ENCODE measurements around the gene CFAP77. TPM values are rescaled to one million over a fixed set of nuclear protein-coding genes. Genes with fewer than 3 reads are reported as not detected.

The CFAP77 gene
- total and polyA plus RNA-seq, 2 of the 8 experiments (the other 6 are each of a cell fraction or from before 2014, with no cell fraction given), result 0.63 to 0.97 TPM

- no peak for TF ChIP-seq ATF2 (IDR thresholded peaks at IDR 0.05; ENCODE audit: low read length)
- no peak for TF ChIP-seq TEAD4 (IDR thresholded peaks at IDR 0.05; ENCODE audit: low read depth, low read length)
- no peak for TF ChIP-seq SP4 (IDR thresholded peaks at IDR 0.05; ENCODE audit: low read length)
- TF ChIP-seq JUN (IDR thresholded peaks at IDR 0.05; ENCODE audit: low read depth, low read length), result no peak
Measured at GRCh38 chr9:132494857-132495256, 84.8 kb downstream of the CFAP77 start (continued).

All from H1 (cell line).